Measurements from ENCODE around the gene TRAF3.
"Not testable (repeated sequence)": the region's sequence is repeated elsewhere in the genome, so short reads cannot be mapped to it uniquely, and the experiment has no call there.

Gene TRAF3

DNA sequence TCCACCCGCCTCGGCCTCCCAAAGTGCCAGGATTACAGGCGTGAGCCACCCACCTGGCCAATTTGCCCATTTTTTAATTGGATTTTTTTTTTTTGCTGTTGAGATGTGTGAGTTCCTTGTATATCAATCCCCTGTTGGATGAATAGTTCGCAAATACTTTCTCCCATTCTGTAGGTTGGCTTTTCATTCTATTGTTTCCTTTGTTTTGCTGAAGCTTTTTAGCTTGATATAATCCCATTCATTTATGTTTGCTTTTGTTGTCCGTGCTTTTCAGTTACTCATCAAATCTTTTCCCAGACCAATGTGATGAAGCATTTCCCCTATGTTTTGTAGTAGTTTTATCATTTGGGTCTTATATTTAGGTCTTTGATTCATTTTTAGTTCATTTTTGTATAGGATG lies 36.4 kb downstream of the TRAF3 start:
- Histone ChIP-seq H3K9me3 (ENCODE audit: control insufficient read depth, low read length) (no peaks in the 10 kb centered on the region), H3K36me3 (ENCODE audit: control insufficient read depth, insufficient read depth, low read length, severe bottlenecking) (no peaks in the 10 kb centered on the region), H3K4me3 (ENCODE audit: low read length) (no peak overlapping the region), H3K4me1 (ENCODE audit: control insufficient read depth, insufficient read depth, low read length) (peaks cover 18% of the 10 kb centered on the region), H3K27me3 (replicated peaks; ENCODE audit: control insufficient read depth, insufficient read depth, low read length) (no peaks in the 10 kb centered on the region), H3K9ac (ENCODE audit: low read length) (no peak overlapping the region)
- DNase-seq (ENCODE audit: low read depth) = no peak

DNA sequence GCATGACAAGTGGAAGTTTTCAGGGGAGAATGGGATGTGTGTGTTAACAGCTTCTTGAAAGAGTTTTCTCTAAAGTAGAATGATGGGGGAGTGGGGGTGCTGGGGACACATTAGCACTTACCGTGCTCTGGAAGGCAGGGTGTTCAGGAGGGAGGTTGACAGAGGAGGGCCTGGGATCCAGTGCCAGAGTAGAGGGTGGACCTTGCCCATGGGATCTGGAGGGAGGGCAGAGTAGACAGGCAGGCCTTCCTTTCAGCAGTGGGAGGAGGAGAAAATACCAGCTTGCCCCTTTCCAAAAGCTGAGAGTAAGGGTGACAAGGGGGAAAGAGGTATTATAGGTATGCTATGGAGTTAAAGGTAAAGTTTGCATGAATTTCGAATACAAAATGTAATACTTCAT lies 40.1 kb downstream of the TRAF3 start:
- Histone ChIP-seq H3K4me3 (ENCODE audit: low read length) (no peak overlapping the region), H3K4me1 (ENCODE audit: control insufficient read depth, insufficient read depth, low read length) (peaks cover 30% of the 10 kb centered on the region), H3K9ac (ENCODE audit: low read length) (no peak overlapping the region), H3K9me3 (ENCODE audit: control insufficient read depth, low read length) (no peaks in the 10 kb centered on the region), H3K36me3 (ENCODE audit: control insufficient read depth, insufficient read depth, low read length, severe bottlenecking) (no peaks in the 10 kb centered on the region), H3K27me3 (replicated peaks; ENCODE audit: control insufficient read depth, insufficient read depth, low read length) (no peaks in the 10 kb centered on the region)
- DNase-seq (ENCODE audit: low read depth) = no peak

DNA sequence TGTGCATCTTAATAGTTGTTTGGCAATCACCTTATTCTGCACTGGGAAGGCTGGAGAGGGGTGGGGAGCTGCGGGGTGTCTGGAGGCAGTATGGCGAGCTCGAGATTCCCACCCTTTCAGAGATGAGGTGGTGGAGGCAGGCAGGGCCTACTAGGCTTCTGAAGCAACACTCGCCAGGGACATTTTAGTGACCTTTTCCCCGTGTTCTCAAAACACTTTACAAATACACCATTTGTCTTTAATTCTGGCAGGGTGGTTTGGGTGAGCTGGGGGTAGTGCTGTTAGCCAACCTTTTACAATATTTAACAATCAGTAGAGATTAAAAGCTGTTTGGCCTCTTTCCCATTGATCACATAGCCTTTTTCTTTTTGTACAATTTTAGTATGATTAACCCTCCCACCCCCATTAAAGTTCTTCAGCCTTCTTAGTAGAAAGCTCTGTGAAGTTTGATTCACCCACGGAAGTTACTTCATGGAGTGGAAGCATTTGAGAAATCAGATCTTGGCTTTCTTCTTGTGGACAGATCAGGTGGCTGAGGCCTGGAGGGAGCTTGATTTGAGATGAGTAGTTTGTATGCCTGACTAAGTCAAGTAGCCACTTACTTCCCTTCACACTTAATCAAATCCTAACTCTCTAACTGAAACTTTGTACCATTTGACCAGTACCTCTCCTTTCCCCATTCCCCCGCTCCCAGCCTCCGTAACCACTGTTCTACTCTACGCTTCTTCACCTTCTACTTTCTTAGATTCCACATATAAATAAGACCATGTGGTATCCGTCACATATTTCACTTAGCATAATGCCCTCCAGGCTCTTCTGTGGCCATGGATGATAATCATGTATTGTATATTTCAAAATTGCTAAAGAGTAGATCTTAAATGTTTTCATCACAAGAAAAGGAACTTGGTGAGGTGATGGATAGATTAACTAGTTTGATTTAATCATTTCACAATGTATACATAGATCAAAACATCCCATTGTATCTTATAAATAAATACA lies 41.0 kb downstream of the TRAF3 start:
- H3K4me1 ChIP-seq (ENCODE audit: control insufficient read depth, insufficient read depth, low read length) = peaks cover 30% of the 10 kb centered on the region
- no peaks in the 10 kb centered on the region for H3K36me3 ChIP-seq (ENCODE audit: control insufficient read depth, insufficient read depth, low read length, severe bottlenecking)
- H3K9me3 ChIP-seq (ENCODE audit: control insufficient read depth, low read length) = no peaks in the 10 kb centered on the region
- H3K27me3 ChIP-seq (replicated peaks; ENCODE audit: control insufficient read depth, insufficient read depth, low read length) = no peaks in the 10 kb centered on the region
- no peak overlapping the region for H3K9ac ChIP-seq (ENCODE audit: low read length)
- DNase-seq (ENCODE audit: low read depth) = peak; percentile 16
- no peak overlapping the region for H3K4me3 ChIP-seq (ENCODE audit: low read length)

DNA sequence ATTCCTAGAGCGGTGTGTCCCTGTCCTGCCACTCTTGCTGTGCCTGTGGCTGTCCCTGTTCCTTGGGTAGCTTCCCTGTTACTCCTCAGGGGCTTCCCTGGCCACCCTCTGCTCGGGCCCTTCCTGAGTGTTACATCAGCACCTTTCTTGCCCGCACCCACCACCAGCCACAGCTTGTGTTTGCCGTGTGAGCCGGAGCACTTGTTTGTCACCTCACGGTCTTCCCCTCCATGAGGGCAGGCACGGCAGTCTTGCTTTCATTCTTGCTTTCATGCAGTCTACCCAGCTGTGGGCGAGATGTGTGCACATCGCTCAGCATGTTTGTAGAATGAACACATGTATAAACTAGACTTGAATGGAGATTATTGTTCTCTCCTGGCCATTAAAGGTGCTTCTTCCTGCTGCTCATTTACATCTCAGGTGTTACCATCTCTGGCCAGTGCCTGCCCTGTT lies 42.0 kb downstream of the TRAF3 start:
- H3K27me3 ChIP-seq (replicated peaks; ENCODE audit: control insufficient read depth, insufficient read depth, low read length) = no peaks in the 10 kb centered on the region
- peaks cover 30% of the 10 kb centered on the region for H3K4me1 ChIP-seq (ENCODE audit: control insufficient read depth, insufficient read depth, low read length)
- no peaks in the 10 kb centered on the region for H3K9me3 ChIP-seq (ENCODE audit: control insufficient read depth, low read length)
- no peak for DNase-seq (ENCODE audit: low read depth)
- no peaks in the 10 kb centered on the region for H3K36me3 ChIP-seq (ENCODE audit: control insufficient read depth, insufficient read depth, low read length, severe bottlenecking)
- no peak overlapping the region for H3K4me3 ChIP-seq (ENCODE audit: low read length)
- no peak overlapping the region for H3K9ac ChIP-seq (ENCODE audit: low read length)

DNA sequence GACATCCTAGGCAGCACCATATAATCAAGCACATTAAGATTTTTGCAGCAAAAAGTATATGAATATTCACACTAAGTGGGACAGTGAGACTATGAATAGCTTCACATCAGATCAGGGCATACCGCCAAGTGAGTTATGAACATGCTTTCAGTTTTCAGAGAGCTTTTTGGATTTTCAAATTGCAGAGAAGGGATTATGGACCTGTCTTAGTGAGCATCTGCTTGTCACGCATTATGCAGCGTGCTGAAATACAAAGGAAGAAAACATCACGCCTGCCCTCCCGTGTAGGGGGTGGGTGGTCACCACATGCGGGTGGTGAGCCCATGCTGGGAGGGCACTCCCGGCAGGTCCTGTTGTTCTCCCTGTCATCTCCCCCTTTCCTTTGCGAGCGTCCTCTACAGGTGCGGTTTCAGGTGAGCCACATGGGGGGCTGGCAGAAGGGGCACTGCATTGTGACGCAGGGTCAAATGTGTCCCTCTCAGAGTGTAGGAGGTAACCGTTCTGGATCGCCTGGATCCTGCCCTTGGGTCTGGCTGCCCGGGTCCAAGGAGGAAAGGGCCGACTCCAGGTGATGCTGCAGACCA lies 42.6 kb downstream of the TRAF3 start:
- H3K9ac ChIP-seq (ENCODE audit: low read length) = no peak overlapping the region
- H3K4me1 ChIP-seq (ENCODE audit: control insufficient read depth, insufficient read depth, low read length) = peaks cover 36% of the 10 kb centered on the region
- no peaks in the 10 kb centered on the region for H3K9me3 ChIP-seq (ENCODE audit: control insufficient read depth, low read length)
- no peaks in the 10 kb centered on the region for H3K27me3 ChIP-seq (replicated peaks; ENCODE audit: control insufficient read depth, insufficient read depth, low read length)
- no peak for DNase-seq (ENCODE audit: low read depth)
- no peak overlapping the region for H3K4me3 ChIP-seq (ENCODE audit: low read length)
- no peaks in the 10 kb centered on the region for H3K36me3 ChIP-seq (ENCODE audit: control insufficient read depth, insufficient read depth, low read length, severe bottlenecking)

DNA sequence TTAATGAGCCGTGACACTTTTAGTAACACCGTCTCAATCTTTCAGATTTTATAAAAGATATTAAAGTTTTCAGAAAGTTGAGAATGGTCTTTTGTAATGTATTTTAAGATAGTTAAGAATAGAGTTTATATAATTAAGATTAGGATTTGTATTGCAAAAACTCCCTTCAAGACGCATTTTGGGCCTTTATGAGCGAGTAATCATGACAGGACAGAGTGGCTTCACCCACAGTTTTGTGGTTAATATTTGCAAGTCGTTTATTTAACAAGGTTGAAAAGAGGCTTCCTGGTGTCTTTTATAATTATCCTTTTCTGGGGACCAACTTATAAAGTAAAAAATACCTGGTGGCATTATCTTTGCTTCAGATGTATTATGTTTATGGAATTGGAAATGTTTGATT lies 44.0 kb downstream of the TRAF3 start:
- Histone ChIP-seq H3K4me3 (ENCODE audit: low read length) (no peak overlapping the region), H3K9ac (ENCODE audit: low read length) (no peak overlapping the region), H3K27me3 (replicated peaks; ENCODE audit: control insufficient read depth, insufficient read depth, low read length) (no peaks in the 10 kb centered on the region), H3K4me1 (ENCODE audit: control insufficient read depth, insufficient read depth, low read length) (peaks cover 40% of the 10 kb centered on the region), H3K9me3 (ENCODE audit: control insufficient read depth, low read length) (no peaks in the 10 kb centered on the region), H3K36me3 (ENCODE audit: control insufficient read depth, insufficient read depth, low read length, severe bottlenecking) (no peaks in the 10 kb centered on the region)
- no peak for DNase-seq (ENCODE audit: low read depth)

DNA sequence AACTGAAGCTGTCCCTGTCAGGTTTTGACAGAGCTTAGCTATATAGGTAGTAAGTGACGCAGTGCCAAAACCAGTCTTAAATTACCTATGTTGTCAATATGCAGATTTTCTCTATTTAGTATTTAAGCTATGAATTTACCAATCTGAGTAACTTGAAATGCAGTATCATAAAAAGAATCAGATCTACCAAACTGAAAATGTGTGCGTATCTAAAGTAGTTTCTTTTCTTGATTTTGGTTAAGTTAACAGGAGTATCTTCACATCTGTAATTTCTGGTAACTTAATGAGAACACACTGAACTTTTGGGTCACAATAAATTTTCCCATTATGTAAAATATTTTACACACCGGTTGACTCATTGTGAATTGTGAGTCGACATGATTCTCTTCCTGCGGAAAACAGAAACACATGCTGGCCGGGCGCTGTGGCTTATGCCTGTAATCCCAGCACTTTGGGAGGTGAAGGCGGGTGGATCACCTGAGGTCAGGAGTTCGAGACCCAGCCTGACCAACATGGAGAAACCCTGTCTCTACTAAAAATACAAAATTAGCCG lies 45.1 kb downstream of the TRAF3 start:
- Histone ChIP-seq H3K36me3 (ENCODE audit: control insufficient read depth, insufficient read depth, low read length, severe bottlenecking) (no peaks in the 10 kb centered on the region), H3K9me3 (ENCODE audit: control insufficient read depth, low read length) (no peaks in the 10 kb centered on the region), H3K9ac (ENCODE audit: low read length) (no peak overlapping the region), H3K4me3 (ENCODE audit: low read length) (no peak overlapping the region), H3K4me1 (ENCODE audit: control insufficient read depth, insufficient read depth, low read length) (peaks cover 35% of the 10 kb centered on the region), H3K27me3 (replicated peaks; ENCODE audit: control insufficient read depth, insufficient read depth, low read length) (no peaks in the 10 kb centered on the region)
- no peak for DNase-seq (ENCODE audit: low read depth)

DNA sequence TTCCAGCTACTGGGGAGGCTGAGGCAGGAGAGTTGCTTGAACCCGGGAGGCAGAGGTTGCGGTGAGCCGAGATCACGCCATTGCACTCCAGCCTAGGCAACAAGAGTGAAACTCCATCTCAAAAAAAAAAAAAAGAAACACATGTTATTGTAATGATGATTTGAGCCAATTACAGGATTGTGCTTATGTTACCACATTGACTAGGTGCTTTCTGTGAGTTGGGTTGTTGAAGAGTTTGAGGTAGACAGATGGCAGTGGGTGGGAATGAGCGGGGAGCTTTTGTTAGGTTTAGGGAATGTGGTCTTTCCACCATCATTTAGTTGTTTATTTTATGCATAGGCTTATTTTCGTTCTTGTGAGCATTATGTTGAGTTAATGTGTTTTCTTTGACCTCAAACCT lies 45.6 kb downstream of the TRAF3 start:
- H3K9me3 ChIP-seq (ENCODE audit: control insufficient read depth, low read length); DNase-seq (ENCODE audit: low read depth); H3K9ac ChIP-seq (ENCODE audit: low read length); H3K36me3 ChIP-seq (ENCODE audit: control insufficient read depth, insufficient read depth, low read length, severe bottlenecking); H3K27me3 ChIP-seq (replicated peaks; ENCODE audit: control insufficient read depth, insufficient read depth, low read length); H3K4me3 ChIP-seq (ENCODE audit: low read length): not testable (repeated sequence)
- peaks cover 33% of the 10 kb centered on the region for H3K4me1 ChIP-seq (ENCODE audit: control insufficient read depth, insufficient read depth, low read length)

DNA sequence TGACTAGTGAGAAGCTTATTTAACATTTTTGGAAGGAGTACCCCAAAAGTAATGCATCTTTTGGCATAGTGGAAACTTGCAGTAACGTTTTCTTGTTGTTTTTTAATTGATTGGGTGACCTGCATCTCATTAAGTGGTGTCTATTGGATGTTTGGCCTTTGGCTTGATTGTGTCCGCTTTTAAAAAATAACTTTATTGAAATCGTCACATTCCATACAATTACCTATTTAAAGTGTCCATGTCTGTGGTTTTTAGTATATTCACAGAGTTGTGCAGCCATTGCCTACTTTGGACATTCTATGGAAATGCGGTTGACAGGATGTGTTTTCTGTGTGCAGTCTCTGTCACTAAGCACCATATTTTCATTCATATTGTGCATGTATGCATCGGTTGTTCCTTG lies 46.3 kb downstream of the TRAF3 start:
- no peaks in the 10 kb centered on the region for H3K9me3 ChIP-seq (ENCODE audit: control insufficient read depth, low read length)
- H3K27me3 ChIP-seq (replicated peaks; ENCODE audit: control insufficient read depth, insufficient read depth, low read length) = no peaks in the 10 kb centered on the region
- no peak for DNase-seq (ENCODE audit: low read depth)
- H3K4me1 ChIP-seq (ENCODE audit: control insufficient read depth, insufficient read depth, low read length) = peaks cover 26% of the 10 kb centered on the region
- H3K4me3 ChIP-seq (ENCODE audit: low read length) = no peak overlapping the region
- no peaks in the 10 kb centered on the region for H3K36me3 ChIP-seq (ENCODE audit: control insufficient read depth, insufficient read depth, low read length, severe bottlenecking)
- H3K9ac ChIP-seq (ENCODE audit: low read length) = no peak overlapping the region

DNA sequence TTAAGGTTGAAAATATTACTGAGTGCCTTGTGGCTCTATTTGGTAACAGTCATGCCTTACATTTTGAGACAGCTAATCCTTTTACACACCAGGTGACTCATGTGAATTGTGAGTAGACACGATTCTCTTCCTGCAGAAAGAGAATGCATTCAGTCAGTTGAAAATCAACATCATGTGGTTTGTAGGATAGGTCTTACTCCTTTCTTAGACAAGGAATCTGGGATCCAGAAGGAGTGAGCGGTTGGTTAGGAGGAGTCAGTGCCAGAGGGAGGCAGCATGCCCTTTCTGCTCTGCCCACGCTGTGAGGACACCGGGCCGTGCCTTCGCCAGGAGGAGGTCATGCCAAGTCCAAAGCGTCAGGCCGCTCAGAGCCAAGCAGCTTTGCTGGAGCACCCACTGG lies 47.6 kb downstream of the TRAF3 start:
- Histone ChIP-seq H3K36me3 (ENCODE audit: control insufficient read depth, insufficient read depth, low read length, severe bottlenecking) (no peaks in the 10 kb centered on the region), H3K4me3 (ENCODE audit: low read length) (no peak overlapping the region), H3K9ac (ENCODE audit: low read length) (no peak overlapping the region), H3K4me1 (ENCODE audit: control insufficient read depth, insufficient read depth, low read length) (peaks cover 16% of the 10 kb centered on the region), H3K9me3 (ENCODE audit: control insufficient read depth, low read length) (no peaks in the 10 kb centered on the region), H3K27me3 (replicated peaks; ENCODE audit: control insufficient read depth, insufficient read depth, low read length) (no peaks in the 10 kb centered on the region)
- DNase-seq (ENCODE audit: low read depth) = peak; percentile 33

DNA sequence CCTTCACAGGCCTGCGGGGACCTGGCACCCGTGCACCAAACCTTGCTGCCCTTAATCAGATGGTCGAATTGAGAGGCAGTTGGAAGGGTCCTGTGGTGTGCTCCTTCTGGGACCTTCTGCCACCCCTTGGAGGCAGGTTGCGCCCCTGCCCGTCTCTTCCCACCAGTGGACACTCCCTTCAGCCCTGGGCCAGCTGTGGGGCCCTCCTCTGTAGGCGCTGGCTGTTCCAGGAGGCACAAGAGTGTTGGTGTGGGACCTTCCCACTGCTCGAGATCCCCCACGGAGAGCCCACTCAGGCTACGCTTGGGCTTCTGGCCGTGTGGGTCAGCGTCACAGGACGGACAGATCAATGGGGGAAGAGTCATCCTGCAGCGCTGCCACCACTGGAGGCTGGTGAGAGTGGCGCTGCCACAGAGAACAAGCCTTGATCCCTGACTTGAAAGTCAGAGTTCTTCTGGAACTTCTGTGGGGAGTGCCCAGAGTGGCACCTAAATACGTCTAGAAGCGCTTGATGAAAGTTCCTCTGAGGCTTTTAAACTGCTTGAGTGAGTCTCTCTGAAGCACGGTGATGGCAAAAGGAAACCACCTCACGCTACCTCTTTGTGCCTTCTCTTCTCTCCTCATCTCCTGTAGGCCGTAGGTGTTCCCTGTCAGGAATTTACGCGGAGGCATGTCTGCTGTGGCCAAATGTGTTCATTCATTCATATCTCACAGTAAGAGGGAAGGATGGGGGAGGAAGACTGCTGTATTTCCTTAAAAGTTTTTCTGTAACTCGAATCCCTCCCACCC lies 48.3 kb downstream of the TRAF3 start:
- Histone ChIP-seq H3K36me3 (ENCODE audit: control insufficient read depth, insufficient read depth, low read length, severe bottlenecking) (no peaks in the 10 kb centered on the region), H3K9me3 (ENCODE audit: control insufficient read depth, low read length) (no peaks in the 10 kb centered on the region), H3K27me3 (replicated peaks; ENCODE audit: control insufficient read depth, insufficient read depth, low read length) (no peaks in the 10 kb centered on the region), H3K4me1 (ENCODE audit: control insufficient read depth, insufficient read depth, low read length) (peaks cover 13% of the 10 kb centered on the region), H3K9ac (ENCODE audit: low read length) (no peak overlapping the region), H3K4me3 (ENCODE audit: low read length) (no peak overlapping the region)
- no peak for DNase-seq (ENCODE audit: low read depth)
